Adipose tissue (tissue), 3 donors: ENCODE measurements around the gene OLA1. TPM values are rescaled to one million over a fixed set of nuclear protein-coding genes. Genes with fewer than 3 reads are reported as not detected.

Source experiments
- H3K27ac ChIP-seq: one replicate; pipeline ENCODE4 v1.5.1; 2013; ENCODE audit warnings: low read depth, low read length
- WGBS, 3 donors: extraction: QIAGEN DNeasy Blood & Tissue Kit; methylation state at CpG; one replicate each; pipeline ENCODE4 v1.1.7; 2013; 5-methylcytosine and 5-hydroxymethylcytosine counted together
- polyA plus RNA-seq, 3 donors: library from polyadenylated mRNA; stranded (reverse); fragments of 200-250 nt; gene quantifications; one replicate each; pipeline ENCODE4 v1.2.3, GENCODE V29; 2013
- donor health status: healthy with polysubstance abuse.
- donor health status: Bipolar disorder and iron deficiency.
- donor health status: healthy.

The OLA1 gene
- polyA plus RNA-seq, 3 donors, result 52.5 to 57.4 (median 54.3) TPM

DNA sequence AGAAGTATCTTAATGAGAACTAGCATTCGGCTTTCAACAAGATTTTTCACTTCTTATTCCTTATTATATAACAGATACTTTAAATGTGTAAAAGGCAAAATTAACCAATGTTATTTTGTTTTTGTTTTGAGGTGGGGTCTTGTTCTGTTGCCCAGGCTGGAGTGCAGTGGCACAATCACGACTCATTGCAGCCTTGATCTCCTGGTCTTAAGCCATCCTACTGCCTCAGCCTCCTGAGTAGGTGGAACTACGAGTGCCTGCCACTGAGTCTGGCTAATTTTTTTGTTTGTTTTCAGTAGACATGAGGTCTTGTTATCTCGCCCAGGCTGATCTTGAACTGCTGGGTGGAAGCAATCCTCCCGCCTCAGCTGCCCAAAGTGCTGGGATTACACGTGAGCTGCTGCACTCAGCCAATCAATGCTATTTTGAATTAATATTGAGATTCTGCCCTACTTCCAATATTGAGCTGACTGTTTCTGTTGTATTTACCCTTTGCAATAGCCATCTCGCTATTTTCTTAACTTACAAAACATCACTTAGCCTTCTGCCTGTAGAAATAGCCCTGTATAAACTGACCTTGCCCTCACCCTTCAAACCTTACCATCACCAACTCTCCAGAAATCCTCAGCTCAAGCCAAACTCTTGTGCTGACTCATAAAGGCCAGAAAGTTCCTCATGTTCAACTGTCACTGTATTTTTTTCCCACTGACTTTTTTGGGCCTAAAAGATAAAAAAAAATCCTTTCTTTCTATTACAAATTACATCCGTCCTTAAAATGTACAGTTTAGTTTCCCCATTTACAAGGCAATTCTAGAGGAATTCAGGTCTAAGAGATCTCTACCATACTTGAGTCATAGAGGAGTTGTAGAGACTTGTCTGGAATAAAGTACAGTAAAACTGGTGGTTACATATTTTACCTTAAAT is 94.3 kb downstream of the OLA1 start:
- no peak overlapping the region for H3K27ac ChIP-seq
- WGBS, 3 donors, result 80 to 86% (median 82%) methylated on average over 8 of the region's 8 CpGs

DNA sequence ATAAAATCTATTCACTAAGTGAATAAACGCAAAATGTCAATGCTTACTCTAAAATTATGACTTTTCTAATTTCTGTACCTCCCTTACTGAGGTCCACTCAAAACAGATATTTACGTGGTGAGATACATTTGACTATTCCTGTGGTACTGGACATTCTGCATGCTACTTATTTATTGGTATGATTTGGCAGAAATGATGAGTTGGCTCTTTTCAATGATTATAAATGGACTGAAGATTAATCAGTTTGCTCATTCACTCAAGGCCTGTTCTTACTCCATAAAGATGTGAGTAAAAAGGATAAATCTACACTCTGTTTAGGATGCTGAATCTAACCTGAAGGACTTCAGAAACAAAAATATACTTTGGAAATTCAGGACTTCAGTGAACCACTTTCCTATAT is 98.8 kb downstream of the OLA1 start:
- 95 to 98% (median 96%) methylated on average over 2 of the region's 2 CpGs for WGBS, 3 donors
- no peak overlapping the region for H3K27ac ChIP-seq

DNA sequence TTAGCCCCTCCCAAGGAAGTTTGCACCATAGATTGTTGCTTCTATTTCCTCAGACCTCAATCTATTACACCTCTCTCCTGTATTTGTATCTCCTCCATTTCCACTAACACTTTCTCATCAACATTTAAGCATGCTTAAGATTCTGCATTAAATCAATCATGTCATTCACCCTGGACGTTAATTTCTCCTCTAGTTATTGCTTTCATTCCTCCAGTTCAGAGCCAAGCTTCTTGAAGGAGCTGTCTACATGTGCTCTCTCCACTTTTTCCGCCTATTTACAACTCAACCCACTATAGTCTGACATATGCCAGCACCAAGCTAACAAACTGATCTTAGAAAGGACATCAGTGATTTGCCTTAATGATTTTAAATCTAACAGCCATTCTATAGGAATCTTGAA is 99.5 kb downstream of the OLA1 start:
- WGBS, 3 donors, result 87 to 93% (median 88%) methylated on average over 2 of the region's 2 CpGs
- H3K27ac ChIP-seq, result no peak overlapping the region

DNA sequence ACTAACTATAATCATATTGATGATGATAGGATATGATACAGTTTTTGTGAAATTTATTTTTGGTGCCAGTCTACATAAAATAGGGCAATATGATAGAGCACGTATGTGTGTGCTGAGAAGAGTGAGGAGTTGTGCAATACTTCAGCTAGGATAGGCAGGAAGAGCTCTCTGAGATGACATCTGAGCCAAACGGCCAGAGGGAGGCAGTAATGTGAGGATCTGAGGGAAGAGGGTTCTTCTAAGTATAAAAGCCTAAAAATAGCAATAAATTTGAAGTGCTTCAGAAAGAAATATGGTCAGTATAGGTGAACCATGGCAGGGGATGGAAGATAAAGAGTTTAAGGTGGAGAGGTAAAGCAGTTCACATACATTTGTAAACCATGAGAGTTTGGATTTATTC is 102.5 kb downstream of the OLA1 start:
- no peak overlapping the region for H3K27ac ChIP-seq
- WGBS, 3 donors, result 40 to 71% (median 40%) methylated on average over 2 of the region's 2 CpGs

DNA sequence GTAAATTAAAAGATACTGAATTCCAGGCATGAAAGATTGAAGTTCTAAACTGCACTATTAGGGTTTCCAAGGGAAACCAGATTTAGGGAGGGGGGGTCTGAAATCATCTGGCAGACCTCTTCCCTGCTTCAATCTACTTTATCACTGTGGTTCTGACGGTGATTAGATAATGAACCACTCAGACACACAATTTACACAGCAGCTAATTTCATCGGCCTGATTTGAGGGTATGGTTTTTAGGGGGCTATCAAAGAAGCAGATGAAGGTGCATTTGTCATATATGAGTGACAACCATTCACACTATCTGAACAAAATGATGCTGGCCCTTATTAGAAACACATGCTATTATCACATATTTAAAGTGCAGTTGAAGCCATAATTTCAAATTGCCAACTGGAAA is 106.0 kb downstream of the OLA1 start:
- WGBS, 3 donors, result 46 to 94% (median 84%) methylated on average over 2 of the region's 2 CpGs
- H3K27ac ChIP-seq, result no peak overlapping the region

DNA sequence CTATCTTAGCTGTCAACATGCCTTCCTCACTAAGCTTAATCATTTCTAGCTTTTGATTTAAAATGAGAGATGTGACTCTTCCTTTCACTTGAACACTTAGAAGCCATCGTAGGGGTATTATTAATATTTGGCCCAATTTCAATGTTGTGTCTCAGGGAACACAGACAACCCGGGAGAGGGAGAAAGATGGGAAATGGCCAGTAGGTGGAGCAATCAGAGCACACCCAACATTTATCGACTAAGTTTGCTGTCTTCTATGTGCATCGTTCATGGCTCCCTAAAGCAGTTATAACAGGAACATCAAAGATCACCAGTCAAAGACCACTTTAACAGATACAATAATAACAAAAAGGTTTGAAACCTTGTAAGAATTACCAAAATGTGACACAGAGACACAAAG is 110.2 kb downstream of the OLA1 start:
- 44 to 61% (median 61%) methylated on average over 4 of the region's 4 CpGs for WGBS, 3 donors
- H3K27ac ChIP-seq, result no peak overlapping the region

DNA sequence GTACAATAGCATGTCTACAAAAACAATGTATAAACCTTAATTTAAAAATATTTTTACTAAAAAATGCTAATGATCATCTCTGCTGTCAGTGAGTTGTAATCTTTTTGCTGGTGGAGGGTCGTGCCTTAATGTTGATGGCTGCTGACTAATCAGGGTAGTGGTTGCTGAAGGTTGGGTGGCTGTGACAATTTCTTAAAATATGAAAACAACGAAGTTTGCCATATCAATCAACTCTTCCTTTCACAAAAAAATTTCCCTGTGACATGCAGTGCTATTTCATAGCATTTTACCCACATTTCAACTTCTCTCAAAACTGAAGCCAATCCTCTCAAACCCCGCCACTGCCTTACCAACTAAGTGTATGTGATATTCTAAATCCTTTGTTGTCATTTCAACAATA is 112.4 kb downstream of the OLA1 start:
- 92 to 98% (median 93%) methylated on average over 3 of the region's 3 CpGs for WGBS, 3 donors
- no peak overlapping the region for H3K27ac ChIP-seq

DNA sequence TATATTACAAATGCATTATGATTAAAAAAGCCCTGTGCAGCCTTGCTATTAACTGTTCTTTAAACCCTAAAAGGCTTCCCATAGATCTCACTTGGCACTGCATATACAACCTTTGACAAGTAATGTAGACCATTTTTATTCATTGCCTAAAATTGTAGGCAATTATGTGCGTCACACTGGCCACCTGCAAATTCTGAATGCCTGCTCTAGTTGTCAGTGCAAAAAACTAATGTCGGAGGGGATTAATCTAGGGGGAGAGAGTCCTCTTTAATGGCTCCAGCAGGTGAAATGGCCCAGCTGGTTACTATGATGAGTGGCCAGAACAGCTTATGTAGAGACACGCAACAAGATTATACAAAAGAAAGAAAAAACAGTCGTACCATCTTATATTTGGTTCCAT is 123.2 kb downstream of the OLA1 start:
- H3K27ac ChIP-seq, result no peak overlapping the region
- 93 to 97% (median 96%) methylated on average over 4 of the region's 4 CpGs for WGBS, 3 donors

DNA sequence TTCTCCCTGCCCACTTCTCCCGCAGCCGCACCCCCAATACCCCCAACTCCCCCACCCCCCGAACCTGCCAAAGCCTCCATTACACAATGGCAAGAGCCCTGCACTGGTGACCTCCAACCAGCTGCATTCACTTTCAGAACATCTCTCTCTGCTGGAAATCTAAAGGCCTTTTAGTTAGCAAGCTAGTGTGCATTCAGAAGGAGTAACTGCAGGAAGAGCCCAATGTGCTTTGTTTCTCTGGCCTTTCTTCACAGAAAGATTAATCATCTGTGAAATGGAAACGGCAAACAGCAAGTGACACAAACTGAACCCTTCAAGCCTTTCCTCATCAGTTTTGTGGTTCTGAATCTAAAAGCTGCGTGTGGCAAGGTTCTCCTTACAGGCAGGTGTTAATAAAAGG is 124.2 kb downstream of the OLA1 start:
- WGBS, 3 donors, result 76 to 90% (median 84%) methylated on average over 5 of the region's 5 CpGs
- no peak overlapping the region for H3K27ac ChIP-seq

DNA sequence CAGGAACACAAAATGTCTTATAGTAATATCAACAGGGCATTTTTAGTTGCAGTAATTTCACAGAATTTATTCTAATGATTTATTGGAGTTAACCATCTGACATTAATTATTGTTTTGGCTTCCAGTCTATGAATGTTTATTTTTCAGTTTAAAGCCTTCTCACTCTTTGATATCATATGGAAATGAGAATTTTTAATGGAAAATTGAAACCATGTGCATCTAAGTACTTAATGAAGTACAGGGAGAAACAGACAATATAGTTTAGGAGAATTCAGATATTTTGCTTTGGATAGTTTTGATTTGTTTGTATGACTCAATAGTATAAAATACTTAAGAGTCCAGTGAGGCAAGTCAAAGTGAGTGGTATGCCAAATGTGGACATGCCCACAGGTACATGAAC is 126.1 kb downstream of the OLA1 start:
- H3K27ac ChIP-seq, result no peak overlapping the region

DNA sequence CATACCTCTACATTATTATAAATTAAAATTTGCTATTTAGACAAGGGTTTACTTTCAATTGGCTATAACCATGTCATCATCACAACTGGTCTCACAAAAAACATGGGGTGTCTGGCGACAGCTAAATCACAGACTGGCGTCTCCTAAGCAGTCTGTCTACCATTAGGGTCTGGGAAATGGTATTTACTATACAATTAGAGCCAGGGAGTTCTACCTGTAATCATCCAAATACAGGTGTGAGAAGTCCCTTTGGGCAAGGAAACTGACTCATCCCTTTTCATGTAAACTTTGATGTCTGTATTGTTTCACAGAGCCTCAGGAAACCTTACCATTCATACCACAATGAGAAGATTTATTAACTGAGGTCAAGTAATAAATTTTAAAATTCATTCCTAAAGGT is 126.7 kb downstream of the OLA1 start:
- H3K27ac ChIP-seq, result no peak overlapping the region
- WGBS, 3 donors, result 98 to 100% (median 99%) methylated on average over 2 of the region's 2 CpGs

DNA sequence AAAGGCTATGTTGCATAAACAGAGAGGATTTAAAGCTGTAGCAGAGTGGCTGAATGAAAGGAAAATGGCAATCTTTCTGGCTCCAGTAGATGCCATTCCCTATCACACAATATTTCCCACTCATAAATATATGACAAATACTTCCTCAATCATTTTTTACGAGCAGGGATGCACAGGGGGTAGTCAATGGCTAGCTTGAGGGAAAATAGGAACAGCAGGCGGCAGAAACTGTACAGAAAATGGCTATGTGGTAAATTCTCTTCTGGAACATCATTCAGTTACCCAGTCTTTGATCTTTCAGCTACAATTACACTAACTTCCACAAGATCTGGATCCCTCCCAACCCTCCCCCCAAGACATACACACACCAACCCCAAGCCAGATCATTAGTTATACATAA is 127.2 kb downstream of the OLA1 start:
- H3K27ac ChIP-seq, result no peak overlapping the region
- WGBS, 3 donors, result 80 to 97% (median 89%) methylated on average over 2 of the region's 2 CpGs

DNA sequence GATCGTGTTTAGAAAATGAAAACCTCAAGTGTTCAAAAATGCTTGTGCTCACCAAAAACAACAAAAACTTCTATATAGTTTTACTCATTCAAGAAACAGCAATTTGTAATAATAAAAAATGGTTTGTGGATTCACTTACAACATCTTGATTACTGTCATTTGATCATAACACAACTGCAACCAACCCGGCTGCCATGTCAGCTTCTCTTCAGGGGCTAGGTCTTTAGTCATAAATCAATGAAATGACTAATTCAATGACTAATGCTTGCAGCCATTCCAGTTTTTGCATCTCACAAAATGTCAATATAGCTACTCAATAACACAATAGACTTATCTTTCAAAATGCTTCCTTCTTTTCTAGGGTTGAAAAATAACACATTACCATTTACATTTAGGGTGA is 128.0 kb downstream of the OLA1 start:
- H3K27ac ChIP-seq, result no peak overlapping the region
- 85 to 92% (median 89%) methylated on average over 2 of the region's 2 CpGs for WGBS, 3 donors

DNA sequence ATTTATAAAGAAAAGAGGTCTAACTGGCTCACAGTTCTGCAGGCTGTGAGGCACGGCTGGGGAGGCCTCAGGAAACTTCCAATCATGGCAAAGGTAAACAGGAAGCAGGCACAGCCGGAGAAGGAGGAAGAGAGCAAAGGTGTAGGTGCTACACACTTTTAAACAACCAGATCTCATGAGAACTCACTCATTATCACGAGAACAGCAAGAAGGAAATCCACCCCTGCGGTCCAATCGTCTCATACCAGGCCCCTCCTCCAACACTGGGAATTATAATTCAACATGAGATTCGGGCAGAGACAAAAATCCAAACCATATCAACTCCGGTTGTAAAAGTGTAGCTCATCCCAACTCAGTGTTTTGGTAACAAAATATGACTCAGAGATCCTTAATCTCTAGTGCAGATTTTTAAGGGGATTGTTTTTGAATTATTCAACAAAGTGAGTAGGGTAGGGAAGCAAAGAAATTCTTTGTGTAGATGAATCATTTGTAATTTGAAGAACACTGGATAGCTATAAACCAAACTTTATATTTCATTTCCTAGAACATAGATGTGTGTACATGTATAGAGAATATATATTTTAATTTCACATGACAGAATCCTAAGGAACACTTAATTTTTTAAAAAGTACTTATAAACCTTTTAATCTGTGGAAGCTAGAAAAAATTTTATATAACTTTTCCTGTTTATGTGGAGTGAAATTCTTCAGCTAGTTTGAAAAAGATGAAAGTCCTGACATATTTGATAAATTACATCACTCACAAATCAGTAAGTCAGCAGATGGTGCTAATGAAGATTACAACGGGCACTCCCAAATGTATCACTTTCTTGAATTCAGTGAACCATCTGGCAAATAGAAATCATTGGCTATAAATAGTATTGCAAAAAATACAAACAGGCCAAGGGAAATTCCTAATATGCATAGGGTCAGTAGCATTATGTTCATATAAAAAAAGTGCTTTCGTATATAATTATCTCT is 130.1 kb downstream of the OLA1 start:
- H3K27ac ChIP-seq, result no peak overlapping the region
- 68 to 86% (median 77%) methylated on average over 9 of the region's 9 CpGs for WGBS, 3 donors

DNA sequence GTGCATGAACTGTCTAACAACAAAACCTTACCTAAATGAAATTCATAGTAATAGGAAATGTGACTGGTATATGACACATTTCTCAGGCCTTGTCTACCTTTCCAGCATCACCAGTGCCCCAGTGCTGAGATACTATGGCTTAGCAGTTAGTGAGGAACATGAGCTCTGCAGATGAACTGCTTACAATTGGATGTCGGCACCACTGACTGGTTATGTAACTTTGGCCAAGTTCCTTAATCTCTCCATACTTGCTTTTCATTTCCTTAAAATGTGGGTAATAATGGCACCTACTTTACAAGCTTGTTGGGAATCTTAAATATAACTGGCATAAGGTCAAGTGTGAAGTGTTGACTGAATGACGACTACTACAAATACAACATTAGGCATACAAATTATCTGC is 136.3 kb downstream of the OLA1 start:
- no peak overlapping the region for H3K27ac ChIP-seq
- 74 to 96% (median 80%) methylated on average over 2 of the region's 2 CpGs for WGBS, 3 donors

DNA sequence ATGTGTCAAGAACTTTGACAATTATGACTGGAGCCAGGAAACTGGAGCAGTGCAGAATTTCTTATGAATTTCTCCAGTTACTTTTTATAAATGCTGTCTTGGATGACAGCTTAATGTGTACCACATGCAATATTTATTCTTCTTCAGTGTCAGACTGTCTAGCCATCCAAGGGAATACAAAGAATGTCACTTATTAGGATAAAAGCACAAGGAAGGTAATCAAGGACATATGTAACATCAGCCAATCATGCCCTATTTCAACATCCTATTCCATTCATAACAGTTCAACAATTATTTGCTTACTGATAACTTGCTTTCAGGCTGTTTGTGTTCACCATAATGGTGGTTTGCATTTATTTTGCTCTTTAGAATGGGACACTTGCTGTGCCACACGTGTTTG is 139.8 kb downstream of the OLA1 start:
- 53 to 98% (median 96%) methylated on average over 1 of the region's 1 CpG for WGBS, 3 donors
- H3K27ac ChIP-seq, result no peak overlapping the region

DNA sequence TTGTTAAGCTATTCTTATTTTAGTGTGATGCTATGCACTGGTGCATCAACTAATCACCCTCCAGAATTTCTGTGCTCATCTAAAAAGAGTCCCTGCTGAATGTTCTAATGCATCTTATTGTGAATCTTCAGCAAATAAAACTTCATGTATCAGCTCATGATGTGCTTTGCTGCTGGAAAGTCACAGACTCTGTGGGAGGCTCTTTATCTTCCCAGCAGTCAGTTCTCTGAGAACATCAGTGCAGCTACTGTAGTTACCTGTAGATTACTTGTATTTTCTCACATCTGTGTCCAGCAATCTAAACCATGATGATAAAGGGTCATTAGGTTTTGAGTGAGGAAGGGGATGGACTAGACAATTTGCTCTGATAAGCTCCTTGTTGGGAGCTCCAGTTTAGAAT is 141.6 kb downstream of the OLA1 start:
- no peak overlapping the region for H3K27ac ChIP-seq

DNA sequence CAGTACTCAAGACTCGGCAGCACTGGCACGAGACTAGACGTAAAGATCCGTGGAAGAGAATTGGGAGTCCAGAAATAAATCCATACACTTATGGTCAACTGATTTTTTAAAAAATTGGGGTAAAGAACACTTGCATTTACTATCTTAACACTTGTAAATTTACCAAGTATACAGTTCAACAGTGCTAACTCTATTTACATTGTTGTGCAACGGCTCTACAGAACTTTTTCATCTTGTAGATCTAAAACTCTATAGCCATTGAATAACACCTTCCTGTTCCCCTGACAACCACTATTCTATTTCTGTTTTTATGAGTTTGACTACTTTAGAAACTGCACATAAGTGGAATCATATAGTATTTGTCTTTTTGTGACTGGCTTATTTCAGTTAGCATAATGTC is 153.8 kb downstream of the OLA1 start:
- 89 to 98% (median 94%) methylated on average over 5 of the region's 5 CpGs for WGBS, 3 donors
- H3K27ac ChIP-seq, result no peak overlapping the region

DNA sequence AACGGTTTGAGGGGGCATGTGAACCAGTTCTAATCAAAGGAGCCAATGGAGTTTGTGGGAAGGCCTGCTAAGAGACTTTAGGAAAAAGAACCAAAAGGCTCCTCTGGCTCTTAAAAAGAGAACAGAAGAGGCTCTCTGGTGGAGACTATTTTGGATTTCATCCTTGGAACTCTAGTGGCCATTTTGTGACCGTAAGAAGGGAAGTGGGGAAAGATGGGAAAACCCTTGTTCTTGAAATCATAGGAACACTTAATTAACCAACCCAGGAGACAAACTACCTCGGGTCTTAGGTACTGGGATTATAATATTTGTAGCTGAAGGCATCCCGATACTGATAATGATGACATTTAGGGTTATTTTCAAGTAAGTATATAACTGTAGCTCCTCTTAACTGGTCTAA is 157.9 kb downstream of the OLA1 start:
- WGBS, 3 donors, result 85 to 94% (median 91%) methylated on average over 4 of the region's 4 CpGs
- no peak overlapping the region for H3K27ac ChIP-seq
